ENCODE measurements around the gene CORT. TPM values are rescaled to one million over a fixed set of nuclear protein-coding genes. Genes with fewer than 3 reads are reported as not detected.

The CORT gene
- total and polyA plus RNA-seq, 7 donors: 0.18 to 1.1 TPM; not detected in 5

- 62 to 75% (median 69%) methylated on average over 21 of the region's 21 CpGs for WGBS, 3 donors
Measured at GRCh38 chr1:10450156-10450814, 454 bp downstream of the CORT start.

GRCh38 chr1:10450836-10451235, 1.0 kb downstream of the CORT start:
- 31 to 41% (median 35%) methylated on average over 6 of the region's 6 CpGs for WGBS, 3 donors
- intact Hi-C loops (cut with DNase I): no loop called here
- Histone ChIP-seq H3K4me1 (peaks cover 5% of the 10 kb centered on the region), H3K9me3 (no peaks in the 10 kb centered on the region), H3K36me3 (ENCODE audit: insufficient read depth in 1 of 2, low read depth in 1 of 2) (no peaks in the 10 kb centered on the region), H3K27me3 (ENCODE audit: insufficient read depth in 3 of 3, low read length in 2 of 3) (peaks cover 0 to 6% (median 3%) of the 10 kb centered on the region in 3 donors), H3K27ac (no peak overlapping the region), H3K4me3 (no peak overlapping the region)
- ATAC-seq: no peak
- no peak for DNase-seq
- TF ChIP-seq, protein P1, sequence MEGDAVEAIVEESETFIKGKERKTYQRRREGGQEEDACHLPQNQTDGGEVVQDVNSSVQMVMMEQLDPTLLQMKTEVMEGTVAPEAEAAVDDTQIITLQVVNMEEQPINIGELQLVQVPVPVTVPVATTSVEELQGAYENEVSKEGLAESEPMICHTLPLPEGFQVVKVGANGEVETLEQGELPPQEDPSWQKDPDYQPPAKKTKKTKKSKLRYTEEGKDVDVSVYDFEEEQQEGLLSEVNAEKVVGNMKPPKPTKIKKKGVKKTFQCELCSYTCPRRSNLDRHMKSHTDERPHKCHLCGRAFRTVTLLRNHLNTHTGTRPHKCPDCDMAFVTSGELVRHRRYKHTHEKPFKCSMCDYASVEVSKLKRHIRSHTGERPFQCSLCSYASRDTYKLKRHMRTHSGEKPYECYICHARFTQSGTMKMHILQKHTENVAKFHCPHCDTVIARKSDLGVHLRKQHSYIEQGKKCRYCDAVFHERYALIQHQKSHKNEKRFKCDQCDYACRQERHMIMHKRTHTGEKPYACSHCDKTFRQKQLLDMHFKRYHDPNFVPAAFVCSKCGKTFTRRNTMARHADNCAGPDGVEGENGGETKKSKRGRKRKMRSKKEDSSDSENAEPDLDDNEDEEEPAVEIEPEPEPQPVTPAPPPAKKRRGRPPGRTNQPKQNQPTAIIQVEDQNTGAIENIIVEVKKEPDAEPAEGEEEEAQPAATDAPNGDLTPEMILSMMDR (IDR thresholded peaks at IDR 0.05): no peak

More at GRCh38 chr1:10450156-10450814, 454 bp downstream of the CORT start:
- H3K9me3 ChIP-seq: no peaks in the 10 kb centered on the region
- DNase-seq (no peak), ATAC-seq (peak in 2 of 4 donors; percentile 4 to 51)
- H3K4me1 ChIP-seq: peaks cover 5% of the 10 kb centered on the region
- H3K4me3 ChIP-seq: no peak overlapping the region
- TF ChIP-seq, protein P1 (IDR thresholded peaks at IDR 0.05): no peak
- H3K27ac ChIP-seq: no peak overlapping the region
- intact Hi-C loops (cut with DNase I): no loop called here
- no peaks in the 10 kb centered on the region for H3K36me3 ChIP-seq (ENCODE audit: insufficient read depth in 1 of 2, low read depth in 1 of 2)
- peaks cover 0 to 6% (median 3%) of the 10 kb centered on the region in 3 donors for H3K27me3 ChIP-seq (ENCODE audit: insufficient read depth in 3 of 3, low read length in 2 of 3)

GRCh38 chr1:10451287-10451686, 1.5 kb downstream of the CORT start:
- WGBS, 3 donors: 14 to 16% (median 14%) methylated on average over 10 of the region's 10 CpGs
- Histone ChIP-seq H3K36me3 (ENCODE audit: insufficient read depth in 1 of 2, low read depth in 1 of 2) (no peaks in the 10 kb centered on the region), H3K27me3 (ENCODE audit: insufficient read depth in 3 of 3, low read length in 2 of 3) (peaks cover 0 to 6% (median 3%) of the 10 kb centered on the region in 3 donors), H3K27ac (no peak overlapping the region), H3K4me3 (no peak overlapping the region), H3K9me3 (no peaks in the 10 kb centered on the region), H3K4me1 (peaks cover 5% of the 10 kb centered on the region)
- TF ChIP-seq, protein P1 (IDR thresholded peaks at IDR 0.05): no peak
- ATAC-seq (no peak), DNase-seq (no peak)
- intact Hi-C loops (cut with DNase I): no loop called here

DNA sequence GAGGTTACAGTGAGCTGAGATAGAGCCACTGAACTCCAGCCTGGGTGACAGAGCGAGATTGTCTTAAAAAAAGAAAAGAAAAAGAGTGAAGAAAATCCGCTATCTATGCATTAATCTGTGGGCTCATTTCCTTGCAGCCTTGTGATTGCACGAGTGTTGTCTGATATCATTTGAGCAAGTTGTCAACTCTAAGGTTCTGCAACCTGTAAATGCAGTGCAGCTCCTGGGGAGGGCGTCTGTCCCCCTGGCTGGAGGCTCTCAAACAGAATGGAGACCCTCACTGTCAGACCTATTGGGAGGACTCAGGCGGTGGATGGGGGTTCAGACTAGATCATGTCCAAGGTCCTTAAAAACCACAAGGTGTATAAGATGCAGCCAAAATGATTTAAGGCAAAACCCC, 6.2 kb downstream of the CORT start:
- 85 to 98% (median 87%) methylated on average over 5 of the region's 5 CpGs for whole genome bisulfite sequencing, 3 donors
- intact Hi-C loops (cut with DNase I): no loop called here

More for the DNA sequence above, 6.2 kb downstream of the CORT start:
- Histone ChIP-seq H3K27me3 (ENCODE audit: insufficient read depth in 3 of 3, low read length in 2 of 3) (no peaks in the 10 kb centered on the region), H3K9me3 (no peaks in the 10 kb centered on the region), H3K4me1 (peaks cover 4% of the 10 kb centered on the region), H3K4me3 (no peak overlapping the region), H3K27ac (no peak overlapping the region), H3K36me3 (ENCODE audit: insufficient read depth in 1 of 2, low read depth in 1 of 2) (peaks cover under 1 to 27% of the 10 kb centered on the region in 2 donors)
- TF ChIP-seq, protein P1 (IDR thresholded peaks at IDR 0.05): no peak
- DNase-seq: no peak
- ATAC-seq: no peak

All from psoas muscle (tissue), 8 donors.